Muscle layer of colon (tissue), 2 donors: ENCODE data around the gene RNASE1.
"Not testable (repeated sequence)": the region's sequence is repeated elsewhere in the genome, so short reads cannot be mapped to it uniquely, and the experiment has no call there.

Source experiments
- H3K27ac ChIP-seq: one replicate; pipeline ENCODE4 v1.7.0; 2013; ENCODE audit warnings: low read depth, mild to moderate bottlenecking, low read length, moderate library complexity
- H3K27me3 ChIP-seq, 2 donors: one replicate each; pipeline ENCODE4 v1.7.0; 2013; ENCODE audit warnings: low read length in 2 of 2, mild to moderate bottlenecking in 2 of 2; ENCODE audit not compliant: insufficient read depth in 2 of 2, control insufficient read depth in 1 of 2
- H3K36me3 ChIP-seq: one replicate; pipeline ENCODE4 v1.7.0; 2013; ENCODE audit warnings: mild to moderate bottlenecking, low read length; ENCODE audit not compliant: insufficient read depth
- H3K4me1 ChIP-seq: one replicate; pipeline ENCODE4 v1.7.0; 2013; ENCODE audit warnings: mild to moderate bottlenecking, low read length; ENCODE audit not compliant: insufficient read depth
- H3K4me3 ChIP-seq, 2 donors: one replicate each; pipeline ENCODE4 v1.7.0; 2013; ENCODE audit warnings: low read length in 2 of 2, low read depth in 1 of 2, mild to moderate bottlenecking in 1 of 2, moderate library complexity in 1 of 2
- H3K9ac ChIP-seq: one replicate; pipeline ENCODE4 v1.7.0; 2013; ENCODE audit warnings: low read length
- H3K9me3 ChIP-seq: one replicate; pipeline ENCODE4 v1.7.0; 2013; ENCODE audit warnings: mild to moderate bottlenecking, low read length
- donor health status: abdominal sarcoma.
- donor health status: Adenocarcinoma of cecum.

Gene RNASE1

GRCh38 chr14:20759465-20759864, 43.2 kb downstream of the RNASE1 start:
- not testable (repeated sequence) for H3K27ac ChIP-seq

GRCh38 chr14:20757965-20758364, 44.7 kb downstream of the RNASE1 start:
- Histone ChIP-seq H3K4me3 (no peak overlapping the region), H3K9ac (no peak overlapping the region), H3K27ac (no peak overlapping the region), H3K27me3 (no peaks in the 10 kb centered on the region), H3K4me1 (no peaks in the 10 kb centered on the region), H3K36me3 (no peaks in the 10 kb centered on the region), H3K9me3 (no peaks in the 10 kb centered on the region)

More at GRCh38 chr14:20759465-20759864, 43.2 kb downstream of the RNASE1 start:
- not testable (repeated sequence) for H3K9me3 ChIP-seq, H3K4me3 ChIP-seq, H3K36me3 ChIP-seq, H3K4me1 ChIP-seq, H3K9ac ChIP-seq, H3K27me3 ChIP-seq

GRCh38 chr14:20755037-20755436, 47.6 kb downstream of the RNASE1 start:
- H3K27me3 ChIP-seq = no peaks in the 10 kb centered on the region
- H3K27ac ChIP-seq = no peak overlapping the region
- no peak overlapping the region for H3K9ac ChIP-seq
- H3K4me3 ChIP-seq = no peak overlapping the region
- H3K9me3 ChIP-seq = peaks cover 4% of the 10 kb centered on the region
- no peaks in the 10 kb centered on the region for H3K4me1 ChIP-seq
- H3K36me3 ChIP-seq = no peaks in the 10 kb centered on the region

GRCh38 chr14:20754308-20754707, 48.3 kb downstream of the RNASE1 start:
- Histone ChIP-seq H3K27me3 (no peaks in the 10 kb centered on the region), H3K4me3 (no peak overlapping the region), H3K4me1 (no peaks in the 10 kb centered on the region), H3K36me3 (no peaks in the 10 kb centered on the region), H3K9me3 (peaks cover 4% of the 10 kb centered on the region), H3K9ac (no peak overlapping the region), H3K27ac (no peak overlapping the region)

- Histone ChIP-seq H3K4me3 (no peak overlapping the region), H3K27me3 (no peaks in the 10 kb centered on the region), H3K27ac (no peak overlapping the region), H3K36me3 (no peaks in the 10 kb centered on the region), H3K9me3 (peaks cover 4% of the 10 kb centered on the region), H3K4me1 (no peaks in the 10 kb centered on the region), H3K9ac (no peak overlapping the region)
Measured at GRCh38 chr14:20751963-20752562, 50.6 kb downstream of the RNASE1 start.
